A204.1 (cell line): ENCODE measurements around the gene UXS1.
"Not testable (repeated sequence)": the region's sequence is repeated elsewhere in the genome, so short reads cannot be mapped to it uniquely, and the experiment has no call there.

Experiments
- FAIRE-seq: peaks from 2 replicates; lab custom pipeline; 2012; peaks lifted over from hg19 to GRCh38; lab: Jason Lieb, UNC

UXS1 gene

GRCh38 chr2:106160786-106161261 lies 33.3 kb downstream of the UXS1 start:
- no peak for FAIRE-seq

GRCh38 chr2:106159866-106160785 lies 34.0 kb downstream of the UXS1 start:
- no peak for FAIRE-seq

GRCh38 chr2:106158871-106159270 lies 35.2 kb downstream of the UXS1 start:
- no peak for FAIRE-seq

GRCh38 chr2:106158131-106158530 lies 36.0 kb downstream of the UXS1 start:
- FAIRE-seq, result no peak

- no peak for FAIRE-seq
These were observed 36.7 kb downstream of the UXS1 start for GRCh38 chr2:106157416-106157815.

GRCh38 chr2:106156305-106157296 lies 37.5 kb downstream of the UXS1 start:
- no peak for FAIRE-seq

GRCh38 chr2:106153781-106154180 lies 40.3 kb downstream of the UXS1 start:
- FAIRE-seq, result no peak

- no peak for FAIRE-seq
These were observed 46.4 kb downstream of the UXS1 start for GRCh38 chr2:106147665-106148064.

GRCh38 chr2:106147159-106147558 lies 46.9 kb downstream of the UXS1 start:
- no peak for FAIRE-seq

GRCh38 chr2:106144621-106145331 lies 49.3 kb downstream of the UXS1 start:
- FAIRE-seq, result no peak

- FAIRE-seq, result no peak
These were observed 50.4 kb downstream of the UXS1 start for GRCh38 chr2:106143495-106144215.

- FAIRE-seq, result no peak
These were observed 51.4 kb downstream of the UXS1 start for GRCh38 chr2:106142683-106143082.

GRCh38 chr2:106140913-106141312 lies 53.2 kb downstream of the UXS1 start:
- FAIRE-seq, result no peak

GRCh38 chr2:106140113-106140512 lies 54.0 kb downstream of the UXS1 start:
- FAIRE-seq, result no peak

- FAIRE-seq, result no peak
These were observed 54.7 kb downstream of the UXS1 start for GRCh38 chr2:106139238-106139935.

GRCh38 chr2:106138543-106139237 lies 55.4 kb downstream of the UXS1 start:
- no peak for FAIRE-seq

GRCh38 chr2:106137731-106138521 lies 56.2 kb downstream of the UXS1 start:
- FAIRE-seq, result no peak

GRCh38 chr2:106131192-106131591 lies 62.9 kb downstream of the UXS1 start:
- FAIRE-seq, result not testable (repeated sequence)
